ENCODE measurements around the gene DNAJC16. TPM values are rescaled to one million over a fixed set of nuclear protein-coding genes. Genes with fewer than 3 reads are reported as not detected.

Gene DNAJC16
- total and polyA plus RNA-seq, 2 of the 13 experiments (the other 11 are each of a cell fraction or from before 2014, with no cell fraction given), result 11.4 to 15.4 TPM

DNA sequence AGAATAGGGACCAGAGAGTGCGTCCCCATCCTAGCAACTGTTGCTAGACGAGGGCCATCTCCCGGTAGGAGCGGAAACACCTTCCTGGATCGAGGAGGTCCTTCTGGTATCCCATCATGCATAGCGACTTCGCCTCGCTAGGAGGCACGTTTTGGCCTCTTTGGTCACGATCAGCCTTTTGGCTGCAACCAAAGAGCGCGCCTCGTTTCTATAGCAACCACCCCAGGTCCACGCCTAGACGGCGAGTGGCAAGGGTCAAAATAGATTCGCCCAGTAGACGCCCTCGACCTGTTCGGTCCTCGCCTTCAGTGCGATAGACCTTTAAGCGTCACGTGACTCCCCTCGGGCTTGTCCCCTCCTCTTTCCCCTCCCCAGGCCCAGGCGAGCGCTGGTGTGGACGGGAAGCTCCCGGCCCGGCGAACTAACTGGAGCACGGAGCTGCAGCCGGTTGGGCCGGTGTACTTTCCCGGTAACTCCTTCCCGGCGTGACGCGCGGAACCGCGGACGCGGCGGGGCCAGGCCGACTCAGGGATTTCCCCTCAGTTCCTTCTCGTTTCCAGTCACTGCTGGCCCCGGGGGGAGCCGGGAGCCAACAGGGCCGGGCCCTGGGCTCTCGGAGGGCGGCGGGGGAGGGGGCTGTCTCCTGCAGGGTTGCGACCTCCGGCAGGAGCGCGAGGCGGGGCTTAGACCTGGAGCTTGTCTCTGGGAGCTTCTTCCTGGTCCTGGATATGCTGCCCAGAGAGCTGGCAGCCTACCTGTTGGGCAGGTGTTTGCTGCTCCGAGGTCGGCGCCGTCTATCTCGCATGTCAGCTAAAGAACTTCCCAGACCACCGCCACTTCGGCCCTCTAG, at the start of gene DNAJC16 (continued):
- TF ChIP-seq TGIF2 (CRISPR knock-in tag; IDR thresholded peaks at IDR 0.05) (0 out of 2 replicates have a peak, but pooled peaks have one; percentile 19), ZNF253 (CRISPR knock-in tag; IDR thresholded peaks at IDR 0.05; ENCODE audit: borderline replicate concordance) (no peak; the same call in 1 of the 2 replicates), RARA (CRISPR knock-in tag; IDR thresholded peaks at IDR 0.05) (peak; percentile 46; the same call in 1 of the 2 replicates), TEAD3 (CRISPR knock-in tag; optimal IDR thresholded peaks at IDR 0.05; ENCODE audit: borderline replicate concordance) (peak; percentile 84), ZNF552 (CRISPR knock-in tag; IDR thresholded peaks at IDR 0.05; ENCODE audit: borderline replicate concordance) (0 out of 2 replicates have a peak, but pooled peaks have one; percentile 62), ZNF550 (CRISPR knock-in tag; IDR thresholded peaks at IDR 0.05; ENCODE audit: borderline replicate concordance) (no peak), ZNF678 (CRISPR knock-in tag; IDR thresholded peaks at IDR 0.05) (0 out of 2 replicates have a peak, but pooled peaks have one; percentile 38), ZNF7 (CRISPR knock-in tag; IDR thresholded peaks at IDR 0.05) (no peak), PAF1 (CRISPR knock-in tag; IDR thresholded peaks at IDR 0.05) (no peak), ZSCAN30 (CRISPR knock-in tag; IDR thresholded peaks at IDR 0.05) (no peak; the same call in 1 of the 2 replicates), ZNF138 (CRISPR knock-in tag; IDR thresholded peaks at IDR 0.05; ENCODE audit: low read depth) (no peak), ZNF567 (CRISPR knock-in tag; IDR thresholded peaks at IDR 0.05; ENCODE audit: borderline replicate concordance) (no peak), TBX2 (CRISPR knock-in tag; IDR thresholded peaks at IDR 0.05; ENCODE audit: borderline replicate concordance) (peak; percentile 93), ZNF160 (CRISPR knock-in tag; IDR thresholded peaks at IDR 0.05) (no peak)
- TF ChIP-seq, protein P1, sequence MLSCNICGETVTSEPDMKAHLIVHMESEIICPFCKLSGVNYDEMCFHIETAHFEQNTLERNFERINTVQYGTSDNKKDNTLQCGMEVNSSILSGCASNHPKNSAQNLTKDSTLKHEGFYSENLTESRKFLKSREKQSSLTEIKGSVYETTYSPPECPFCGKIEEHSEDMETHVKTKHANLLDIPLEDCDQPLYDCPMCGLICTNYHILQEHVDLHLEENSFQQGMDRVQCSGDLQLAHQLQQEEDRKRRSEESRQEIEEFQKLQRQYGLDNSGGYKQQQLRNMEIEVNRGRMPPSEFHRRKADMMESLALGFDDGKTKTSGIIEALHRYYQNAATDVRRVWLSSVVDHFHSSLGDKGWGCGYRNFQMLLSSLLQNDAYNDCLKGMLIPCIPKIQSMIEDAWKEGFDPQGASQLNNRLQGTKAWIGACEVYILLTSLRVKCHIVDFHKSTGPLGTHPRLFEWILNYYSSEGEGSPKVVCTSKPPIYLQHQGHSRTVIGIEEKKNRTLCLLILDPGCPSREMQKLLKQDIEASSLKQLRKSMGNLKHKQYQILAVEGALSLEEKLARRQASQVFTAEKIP (CRISPR knock-in tag; IDR thresholded peaks at IDR 0.05; ENCODE audit: borderline replicate concordance), result no peak
- TF ChIP-seq, protein P2, sequence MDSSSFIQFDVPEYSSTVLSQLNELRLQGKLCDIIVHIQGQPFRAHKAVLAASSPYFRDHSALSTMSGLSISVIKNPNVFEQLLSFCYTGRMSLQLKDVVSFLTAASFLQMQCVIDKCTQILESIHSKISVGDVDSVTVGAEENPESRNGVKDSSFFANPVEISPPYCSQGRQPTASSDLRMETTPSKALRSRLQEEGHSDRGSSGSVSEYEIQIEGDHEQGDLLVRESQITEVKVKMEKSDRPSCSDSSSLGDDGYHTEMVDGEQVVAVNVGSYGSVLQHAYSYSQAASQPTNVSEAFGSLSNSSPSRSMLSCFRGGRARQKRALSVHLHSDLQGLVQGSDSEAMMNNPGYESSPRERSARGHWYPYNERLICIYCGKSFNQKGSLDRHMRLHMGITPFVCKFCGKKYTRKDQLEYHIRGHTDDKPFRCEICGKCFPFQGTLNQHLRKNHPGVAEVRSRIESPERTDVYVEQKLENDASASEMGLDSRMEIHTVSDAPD (CRISPR knock-in tag; IDR thresholded peaks at IDR 0.05), result peak; percentile 87; the same call in 1 of the 2 replicates
- TF ChIP-seq, protein P3, sequence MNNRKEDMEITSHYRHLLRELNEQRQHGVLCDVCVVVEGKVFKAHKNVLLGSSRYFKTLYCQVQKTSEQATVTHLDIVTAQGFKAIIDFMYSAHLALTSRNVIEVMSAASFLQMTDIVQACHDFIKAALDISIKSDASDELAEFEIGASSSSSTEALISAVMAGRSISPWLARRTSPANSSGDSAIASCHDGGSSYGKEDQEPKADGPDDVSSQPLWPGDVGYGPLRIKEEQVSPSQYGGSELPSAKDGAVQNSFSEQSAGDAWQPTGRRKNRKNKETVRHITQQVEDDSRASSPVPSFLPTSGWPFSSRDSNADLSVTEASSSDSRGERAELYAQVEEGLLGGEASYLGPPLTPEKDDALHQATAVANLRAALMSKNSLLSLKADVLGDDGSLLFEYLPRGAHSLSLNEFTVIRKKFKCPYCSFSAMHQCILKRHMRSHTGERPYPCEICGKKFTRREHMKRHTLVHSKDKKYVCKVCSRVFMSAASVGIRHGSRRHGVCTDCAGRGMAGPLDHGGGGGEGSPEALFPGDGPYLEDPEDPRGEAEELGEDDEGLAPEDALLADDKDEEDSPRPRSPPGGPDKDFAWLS (CRISPR knock-in tag; IDR thresholded peaks at IDR 0.05; ENCODE audit: borderline replicate concordance), result no peak
- TF ChIP-seq, protein P4, sequence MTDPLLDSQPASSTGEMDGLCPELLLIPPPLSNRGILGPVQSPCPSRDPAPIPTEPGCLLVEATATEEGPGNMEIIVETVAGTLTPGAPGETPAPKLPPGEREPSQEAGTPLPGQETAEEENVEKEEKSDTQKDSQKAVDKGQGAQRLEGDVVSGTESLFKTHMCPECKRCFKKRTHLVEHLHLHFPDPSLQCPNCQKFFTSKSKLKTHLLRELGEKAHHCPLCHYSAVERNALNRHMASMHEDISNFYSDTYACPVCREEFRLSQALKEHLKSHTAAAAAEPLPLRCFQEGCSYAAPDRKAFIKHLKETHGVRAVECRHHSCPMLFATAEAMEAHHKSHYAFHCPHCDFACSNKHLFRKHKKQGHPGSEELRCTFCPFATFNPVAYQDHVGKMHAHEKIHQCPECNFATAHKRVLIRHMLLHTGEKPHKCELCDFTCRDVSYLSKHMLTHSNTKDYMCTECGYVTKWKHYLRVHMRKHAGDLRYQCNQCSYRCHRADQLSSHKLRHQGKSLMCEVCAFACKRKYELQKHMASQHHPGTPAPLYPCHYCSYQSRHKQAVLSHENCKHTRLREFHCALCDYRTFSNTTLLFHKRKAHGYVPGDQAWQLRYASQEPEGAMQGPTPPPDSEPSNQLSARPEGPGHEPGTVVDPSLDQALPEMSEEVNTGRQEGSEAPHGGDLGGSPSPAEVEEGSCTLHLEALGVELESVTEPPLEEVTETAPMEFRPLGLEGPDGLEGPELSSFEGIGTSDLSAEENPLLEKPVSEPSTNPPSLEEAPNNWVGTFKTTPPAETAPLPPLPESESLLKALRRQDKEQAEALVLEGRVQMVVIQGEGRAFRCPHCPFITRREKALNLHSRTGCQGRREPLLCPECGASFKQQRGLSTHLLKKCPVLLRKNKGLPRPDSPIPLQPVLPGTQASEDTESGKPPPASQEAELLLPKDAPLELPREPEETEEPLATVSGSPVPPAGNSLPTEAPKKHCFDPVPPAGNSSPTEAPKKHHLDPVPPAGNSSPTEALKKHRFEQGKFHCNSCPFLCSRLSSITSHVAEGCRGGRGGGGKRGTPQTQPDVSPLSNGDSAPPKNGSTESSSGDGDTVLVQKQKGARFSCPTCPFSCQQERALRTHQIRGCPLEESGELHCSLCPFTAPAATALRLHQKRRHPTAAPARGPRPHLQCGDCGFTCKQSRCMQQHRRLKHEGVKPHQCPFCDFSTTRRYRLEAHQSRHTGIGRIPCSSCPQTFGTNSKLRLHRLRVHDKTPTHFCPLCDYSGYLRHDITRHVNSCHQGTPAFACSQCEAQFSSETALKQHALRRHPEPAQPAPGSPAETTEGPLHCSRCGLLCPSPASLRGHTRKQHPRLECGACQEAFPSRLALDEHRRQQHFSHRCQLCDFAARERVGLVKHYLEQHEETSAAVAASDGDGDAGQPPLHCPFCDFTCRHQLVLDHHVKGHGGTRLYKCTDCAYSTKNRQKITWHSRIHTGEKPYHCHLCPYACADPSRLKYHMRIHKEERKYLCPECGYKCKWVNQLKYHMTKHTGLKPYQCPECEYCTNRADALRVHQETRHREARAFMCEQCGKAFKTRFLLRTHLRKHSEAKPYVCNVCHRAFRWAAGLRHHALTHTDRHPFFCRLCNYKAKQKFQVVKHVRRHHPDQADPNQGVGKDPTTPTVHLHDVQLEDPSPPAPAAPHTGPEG (CRISPR knock-in tag; IDR thresholded peaks at IDR 0.05), result no peak

All from HepG2 (cell line).